NCI-H748 treated with DMSO at 0.1 percent for 48 hours (cell line): ENCODE measurements around the gene UBE2F.
"Not testable (repeated sequence)": the region's sequence is repeated elsewhere in the genome, so short reads cannot be mapped to it uniquely, and the experiment has no call there.

Source experiments
- DNase-seq: peaks from one replicate; lab custom pipeline; 2025; lab: John Stamatoyannopoulos, UW

Gene UBE2F

DNA sequence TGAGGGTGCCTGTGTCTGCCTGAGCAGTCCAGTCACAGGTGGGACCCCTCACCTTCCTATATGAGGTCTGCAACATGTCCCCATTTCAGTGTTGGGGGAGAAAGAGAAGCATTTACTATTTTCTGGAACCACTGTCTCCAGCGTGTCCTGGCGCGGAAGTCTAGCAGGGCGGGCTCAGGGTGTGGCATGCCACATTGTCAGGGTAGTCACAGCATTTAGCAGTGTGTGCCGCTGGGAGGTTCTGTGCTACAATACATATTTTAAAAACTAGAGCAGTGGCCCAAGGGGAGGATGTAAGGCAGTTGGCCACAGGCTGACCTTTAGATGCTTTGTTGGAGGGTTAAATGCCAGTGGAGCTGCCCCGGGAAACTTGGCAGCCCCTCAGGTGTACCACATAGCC lies 12.5 kb downstream of the UBE2F start:
- DNase-seq, result no peak

DNA sequence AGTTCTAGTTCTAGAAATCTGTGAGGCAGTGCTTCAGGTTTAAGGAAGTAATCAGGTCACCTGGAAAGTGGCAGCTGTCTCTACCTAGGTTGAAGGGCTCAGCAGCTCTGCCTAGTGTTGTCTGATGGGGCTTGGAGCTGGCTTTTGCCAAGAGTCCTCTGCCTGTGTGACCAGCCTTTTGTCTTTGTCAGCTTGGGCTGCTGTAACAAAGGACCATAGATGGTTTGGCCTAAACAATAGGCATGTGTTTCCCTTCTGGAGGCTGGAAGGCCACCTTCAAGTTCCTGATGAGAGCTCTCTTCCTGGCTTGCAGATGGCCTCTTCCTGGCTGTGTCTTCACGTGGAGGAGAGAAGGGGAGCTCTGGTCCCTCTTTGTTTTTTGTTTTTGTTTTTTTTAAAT lies 13.3 kb downstream of the UBE2F start:
- DNase-seq, result no peak

DNA sequence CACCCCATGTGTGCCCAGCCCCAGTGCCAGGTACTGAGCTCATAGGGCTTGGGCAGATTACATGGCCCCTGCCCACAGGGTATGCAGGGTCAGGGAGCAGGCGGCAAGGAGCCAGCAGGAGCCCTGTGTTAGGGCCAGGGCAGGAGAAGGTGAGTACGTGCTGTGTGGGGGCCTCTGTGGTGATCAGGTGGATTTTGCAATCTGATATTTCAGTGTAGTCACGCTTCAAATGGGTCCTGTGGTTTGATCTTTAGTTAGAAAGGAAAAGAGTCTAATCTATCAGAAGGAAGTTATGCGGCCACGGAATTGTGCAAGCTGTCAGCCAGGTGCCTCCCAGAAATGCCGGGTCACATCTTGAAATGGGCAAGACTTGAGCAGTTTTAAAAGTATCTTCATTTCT lies 13.9 kb downstream of the UBE2F start:
- DNase-seq, result no peak

DNA sequence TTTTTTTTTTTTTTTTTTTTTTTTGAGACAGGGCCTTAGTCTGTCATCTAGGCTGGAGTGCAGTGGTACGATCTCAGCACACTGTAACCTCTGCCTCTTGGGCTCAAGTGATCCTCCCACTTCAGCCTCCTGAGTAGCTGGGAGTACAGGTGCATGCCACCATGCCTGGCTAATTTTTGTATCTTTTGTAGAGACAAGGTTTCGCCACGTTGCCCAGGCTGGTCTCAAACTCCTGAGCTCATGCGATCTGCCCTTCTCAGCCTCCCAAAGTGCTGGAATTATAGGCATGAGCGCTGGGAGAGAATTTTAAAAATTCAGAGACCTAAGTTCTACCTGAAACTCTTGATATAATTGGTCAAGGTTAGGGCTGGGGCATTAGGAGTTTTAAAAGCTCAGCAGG lies 14.8 kb downstream of the UBE2F start:
- not testable (repeated sequence) for DNase-seq

DNA sequence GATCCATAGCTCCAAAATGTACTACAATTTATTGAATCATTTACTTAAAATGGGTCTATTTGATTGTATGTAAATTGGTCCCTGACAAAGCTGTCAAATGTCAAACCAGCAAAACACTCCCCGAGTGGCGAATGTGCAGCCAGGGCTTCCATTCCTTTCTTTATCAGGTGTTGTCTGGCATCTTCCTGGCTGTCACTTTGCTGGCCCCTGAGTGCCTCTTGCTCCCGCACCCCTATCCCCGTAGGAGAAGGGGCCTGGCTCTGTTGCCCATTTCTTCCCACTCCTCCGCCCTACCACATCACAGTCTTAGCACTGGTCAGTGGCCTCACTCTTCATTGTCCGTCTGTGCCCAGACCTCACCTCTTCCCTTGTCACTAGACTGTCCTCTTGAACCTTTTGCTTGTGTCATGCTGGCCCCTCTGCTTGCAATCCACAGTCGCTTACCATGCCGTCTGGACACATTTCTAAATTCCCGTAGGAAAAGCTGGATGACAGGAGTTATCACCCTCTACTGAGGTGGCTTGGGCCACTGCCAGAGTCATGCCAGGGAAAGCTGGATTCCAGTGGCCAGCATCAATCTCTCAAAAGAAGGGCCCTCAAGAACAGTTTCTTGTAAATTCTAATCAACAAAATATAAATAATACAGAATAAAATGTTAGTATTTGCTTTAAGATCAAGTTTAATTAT lies 15.4 kb downstream of the UBE2F start:
- no peak for DNase-seq

DNA sequence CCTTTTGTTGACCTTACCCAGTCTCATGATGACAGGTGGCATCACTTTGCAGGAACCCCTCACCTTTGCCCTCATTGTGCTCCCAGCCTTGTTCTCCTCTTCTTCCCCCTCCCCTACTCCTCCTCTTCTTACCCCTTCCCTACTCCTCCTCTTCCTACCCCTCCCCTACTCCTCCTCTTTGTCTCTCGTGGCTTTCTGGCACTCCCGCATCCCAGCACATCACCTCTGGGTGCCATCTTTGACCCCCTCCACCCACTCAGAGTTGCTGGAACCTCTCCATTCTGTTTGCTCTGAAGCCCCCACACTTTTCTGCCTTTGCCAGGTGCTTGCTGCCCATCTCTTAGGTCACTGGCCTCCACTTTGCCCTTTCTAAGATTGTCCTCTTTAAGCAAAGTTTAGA lies 17.1 kb downstream of the UBE2F start:
- no peak for DNase-seq

DNA sequence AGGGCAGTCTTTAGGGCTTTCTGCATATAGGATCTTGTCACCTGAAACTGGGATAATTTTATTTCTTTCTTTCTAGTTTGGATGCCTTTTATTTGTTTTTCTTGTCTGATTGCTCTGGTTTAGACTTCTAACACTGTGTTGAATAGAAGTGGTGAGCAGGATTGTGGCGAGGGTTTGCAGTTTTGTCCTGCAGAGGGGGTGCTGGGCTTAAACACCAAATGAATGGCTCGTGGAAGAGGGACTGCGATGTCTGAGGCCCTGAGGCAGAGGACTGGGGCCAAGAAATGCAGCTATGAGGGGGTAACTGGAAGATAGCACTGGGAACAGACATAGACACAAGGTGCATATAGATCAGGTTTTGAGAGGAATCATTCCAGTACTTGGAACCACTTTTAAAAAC lies 20.5 kb downstream of the UBE2F start:
- no peak for DNase-seq

DNA sequence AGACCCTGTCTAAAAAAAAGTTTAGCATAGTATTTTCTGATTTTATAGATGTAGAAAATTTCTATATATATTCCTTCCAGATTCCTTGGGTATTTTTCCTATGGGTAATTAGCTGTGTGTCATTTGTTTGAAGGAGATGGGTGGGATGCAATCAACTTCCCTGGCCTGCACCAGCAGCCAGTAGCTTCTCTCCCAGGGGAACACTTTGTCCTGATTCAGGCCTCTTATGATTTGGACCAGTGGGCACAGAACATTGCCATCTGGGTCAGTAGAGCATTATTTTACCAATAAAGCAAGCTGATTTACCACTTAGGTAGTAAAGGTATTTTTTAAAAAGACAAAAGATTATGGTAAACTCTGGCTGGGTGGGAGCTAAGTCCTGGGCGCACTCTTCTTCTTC lies 26.9 kb downstream of the UBE2F start:
- no peak for DNase-seq

DNA sequence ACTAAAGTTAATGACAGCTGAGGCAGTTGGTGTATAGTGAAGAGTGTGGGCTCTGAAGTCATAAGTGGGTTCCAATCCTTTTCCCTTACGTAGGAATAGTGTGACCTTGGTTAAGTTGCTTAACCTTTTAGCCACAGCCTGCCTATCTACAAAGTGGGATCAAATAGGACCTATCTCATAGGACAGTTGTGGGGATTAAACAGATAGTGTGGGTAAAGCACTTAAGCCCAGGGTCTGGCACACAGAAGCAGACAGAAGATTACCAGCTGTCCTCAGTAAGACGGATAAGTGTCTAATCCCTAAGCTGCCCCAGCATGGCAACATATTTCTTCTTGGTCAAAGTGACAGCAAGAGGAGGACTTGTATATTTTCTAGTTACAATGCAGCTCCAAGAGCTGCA lies 28.2 kb downstream of the UBE2F start:
- no peak for DNase-seq

DNA sequence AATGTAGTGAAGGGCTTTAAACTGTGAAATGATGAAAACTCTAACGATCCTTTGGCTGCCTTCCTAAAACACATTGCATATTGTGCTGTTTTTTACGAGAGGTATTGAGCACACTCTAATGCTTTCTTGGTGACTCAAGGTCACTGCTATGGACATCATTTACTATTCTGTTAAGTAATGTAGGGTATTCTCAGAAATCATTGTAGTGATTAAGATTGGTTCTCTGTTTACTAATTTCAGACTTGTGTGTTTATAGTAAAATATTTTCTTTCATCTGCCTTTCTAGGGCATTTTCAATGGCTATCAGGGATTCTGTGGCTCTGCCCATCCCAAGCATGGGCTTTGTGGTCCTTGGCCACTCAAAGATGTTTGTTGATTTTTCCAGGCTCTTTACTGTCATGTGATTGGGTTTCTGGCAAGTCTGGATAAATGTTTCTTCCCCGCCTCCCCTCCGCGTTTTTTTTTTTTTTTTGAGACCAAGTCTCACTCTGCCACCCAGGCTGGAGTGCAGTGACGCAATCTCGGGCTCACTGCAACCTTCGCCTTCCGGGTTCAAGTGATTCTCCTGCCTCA lies 29.3 kb downstream of the UBE2F start:
- DNase-seq, result no peak

DNA sequence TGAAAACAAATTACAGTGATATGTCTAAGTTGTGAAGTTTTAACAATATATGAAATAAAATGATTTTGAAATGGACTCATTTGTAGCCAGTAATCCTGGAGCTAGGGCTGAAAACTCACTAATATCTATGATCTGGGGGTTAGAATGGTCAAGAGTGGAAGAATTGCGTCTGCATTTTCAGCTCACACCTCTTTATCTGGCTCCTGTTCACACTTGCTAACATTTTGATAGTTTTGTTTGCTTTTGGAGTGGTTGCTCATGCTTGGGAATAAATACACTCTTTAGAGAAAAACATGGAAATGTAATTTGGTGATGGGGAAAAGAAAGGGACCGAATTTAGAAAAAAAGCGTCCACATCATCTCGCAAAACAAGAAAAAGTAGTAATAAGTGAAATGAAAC lies 30.7 kb downstream of the UBE2F start:
- no peak for DNase-seq

DNA sequence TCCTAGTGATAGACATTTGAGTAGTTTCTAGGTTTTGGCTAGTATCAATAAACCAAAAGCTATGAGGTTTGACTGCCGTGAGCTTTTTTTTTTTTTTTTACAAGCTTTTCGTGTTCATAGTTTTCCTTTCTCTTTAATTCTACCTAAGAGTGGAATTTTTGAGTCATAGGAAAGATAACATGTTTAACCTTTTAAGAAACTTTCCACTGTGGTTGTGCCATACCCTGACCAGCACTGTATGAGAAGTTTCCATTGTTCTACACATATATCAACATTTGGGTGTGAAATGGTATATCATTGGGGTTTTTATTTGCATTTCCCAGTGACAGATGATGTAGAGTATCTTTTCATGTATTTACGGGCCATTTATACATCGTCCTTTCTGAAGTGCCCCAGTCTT lies 31.7 kb downstream of the UBE2F start:
- no peak for DNase-seq

DNA sequence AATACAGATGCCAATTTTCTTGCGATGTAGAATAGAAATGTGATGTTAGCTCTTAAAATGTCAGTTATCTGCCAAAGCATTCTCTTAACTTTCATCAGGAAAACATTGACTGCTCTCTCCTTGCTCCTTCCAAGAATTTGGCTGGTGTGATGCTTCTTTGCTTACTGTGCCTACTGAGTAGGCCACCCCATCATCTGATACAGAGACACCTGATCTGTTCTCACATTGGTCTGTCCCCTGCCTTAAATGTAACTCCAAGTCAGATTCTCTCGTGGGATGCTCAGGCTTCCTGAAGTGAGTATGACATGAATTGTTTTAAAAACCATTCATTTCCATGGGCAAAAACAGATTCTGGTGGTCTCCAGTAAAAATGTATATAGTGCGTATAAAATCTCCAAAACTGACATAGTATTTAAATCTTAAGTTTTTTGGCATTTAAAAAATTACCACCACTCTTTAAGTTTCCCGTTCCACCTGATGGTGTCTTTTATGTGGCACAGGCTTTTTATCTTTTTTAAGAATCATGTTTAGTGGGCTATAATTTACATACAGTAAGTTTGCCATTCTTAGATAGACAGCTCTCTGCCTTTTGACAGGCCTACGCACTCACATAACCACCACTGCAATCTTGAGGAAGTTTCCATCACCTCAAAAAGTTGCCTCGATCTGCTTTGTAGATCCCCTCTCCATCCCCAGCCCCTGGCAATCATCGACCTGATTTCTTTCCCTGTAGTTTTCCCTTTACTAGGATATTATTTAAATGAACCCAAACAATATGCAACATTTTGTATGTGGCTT lies 36.6 kb downstream of the UBE2F start:
- no peak for DNase-seq

DNA sequence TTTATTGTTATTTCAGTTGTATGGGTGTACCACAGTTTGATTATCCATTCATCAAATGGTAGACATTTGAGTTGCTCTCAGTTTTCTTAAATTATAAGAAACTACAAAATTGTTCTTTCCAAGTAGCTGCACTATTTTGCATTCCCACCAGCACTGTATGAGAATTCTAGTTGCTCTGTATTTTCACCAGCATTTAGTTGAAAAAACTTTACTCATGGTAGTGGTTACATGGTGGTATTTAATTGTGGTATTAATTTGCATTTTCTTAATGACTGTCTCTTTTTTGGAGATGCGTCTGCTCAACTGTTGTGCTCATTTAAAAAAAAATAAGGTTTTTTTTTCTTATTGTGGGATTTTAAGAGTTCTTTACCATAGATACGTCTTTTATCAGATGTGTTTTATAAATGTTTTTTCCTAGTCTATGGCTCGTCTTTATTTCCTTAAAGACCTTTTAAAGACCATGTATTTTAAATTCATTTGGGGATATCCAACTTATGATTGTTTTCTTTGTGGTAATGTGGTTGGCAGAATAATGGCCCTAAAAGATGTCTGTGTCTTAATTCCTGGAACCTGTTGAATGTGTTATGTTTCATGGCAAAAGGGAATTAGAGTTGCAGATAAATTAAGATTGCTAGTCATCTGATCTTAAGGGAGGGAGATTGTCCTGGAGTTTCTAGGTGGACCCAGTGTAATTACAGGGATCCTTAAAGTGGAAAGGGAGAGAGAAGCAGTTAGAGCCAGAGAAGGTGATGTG lies 37.4 kb downstream of the UBE2F start:
- no peak for DNase-seq

DNA sequence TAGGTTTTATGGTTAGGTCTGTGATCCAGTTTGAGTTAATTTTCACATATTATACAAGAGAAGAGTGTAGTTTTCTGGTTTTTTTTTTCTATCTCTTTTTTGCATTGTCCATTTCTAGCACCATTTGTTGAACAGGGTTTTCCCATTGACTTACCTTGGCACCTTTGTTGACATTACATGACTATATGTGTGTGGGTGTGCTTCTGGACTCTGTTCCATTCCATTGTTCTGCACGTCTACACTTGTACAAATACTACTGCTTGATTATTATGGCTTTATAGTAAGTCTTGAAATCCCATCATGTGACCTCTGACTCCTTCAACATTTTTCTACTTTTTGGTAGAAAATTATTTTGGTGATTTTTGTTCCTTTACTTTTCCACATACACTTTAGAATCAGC lies 38.7 kb downstream of the UBE2F start:
- DNase-seq, result no peak

DNA sequence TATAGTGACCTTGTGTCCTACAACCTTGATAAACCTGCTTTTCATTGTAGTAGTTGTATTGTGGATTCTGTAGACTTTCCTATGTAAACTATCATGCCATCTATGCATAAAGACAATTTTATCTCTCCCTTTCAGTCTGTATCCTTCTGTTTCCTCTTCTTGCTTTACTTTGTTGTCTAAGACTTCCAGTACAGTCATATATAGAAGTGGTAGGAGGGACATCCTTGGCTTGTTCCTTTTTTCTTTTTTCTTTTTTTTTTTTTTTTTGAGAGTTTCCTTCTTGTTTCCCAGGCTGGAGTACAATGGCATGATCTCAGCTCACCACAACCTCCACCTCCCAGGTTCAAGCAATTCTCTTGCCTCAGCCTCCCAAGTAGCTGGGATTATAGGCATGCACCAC lies 39.7 kb downstream of the UBE2F start:
- no peak for DNase-seq

DNA sequence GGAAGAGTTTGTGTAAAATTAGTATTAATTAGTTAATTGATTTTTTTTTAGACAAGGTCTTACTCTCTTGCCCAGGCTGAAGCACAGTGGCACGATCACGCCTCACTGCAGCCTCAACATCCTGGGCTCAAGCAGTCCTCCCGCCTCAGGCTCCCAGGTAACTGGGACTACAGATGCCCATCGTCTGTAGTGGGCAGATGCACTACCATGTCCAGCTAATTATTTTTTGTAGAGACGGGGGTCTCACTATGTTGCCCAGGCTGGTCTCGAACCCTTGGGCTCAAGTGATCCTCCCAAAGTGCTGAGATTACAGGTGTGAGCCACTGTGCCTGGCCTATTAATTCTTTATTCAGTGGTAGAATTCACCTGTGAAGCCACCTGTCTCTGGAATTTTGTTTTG lies 41.1 kb downstream of the UBE2F start:
- DNase-seq, result no peak

DNA sequence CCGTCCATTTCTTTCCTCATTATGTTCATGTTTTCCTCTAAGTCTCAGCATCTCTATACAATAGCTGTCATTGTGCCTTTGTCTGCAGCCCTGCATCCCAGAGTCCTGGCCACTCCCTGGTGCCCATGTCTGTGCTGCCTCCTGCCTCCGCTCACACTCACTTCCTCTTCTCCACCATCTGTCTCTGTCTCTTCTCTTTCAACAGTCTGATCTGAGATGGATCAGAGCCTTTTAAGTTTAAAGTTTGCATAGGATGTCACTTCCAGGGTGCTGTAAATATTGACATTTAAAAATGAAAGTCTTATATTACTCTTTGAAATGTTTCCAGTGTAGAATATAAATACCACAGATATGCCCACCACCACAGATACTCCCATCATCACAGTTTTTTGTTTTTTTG lies 42.7 kb downstream of the UBE2F start:
- DNase-seq, result no peak

DNA sequence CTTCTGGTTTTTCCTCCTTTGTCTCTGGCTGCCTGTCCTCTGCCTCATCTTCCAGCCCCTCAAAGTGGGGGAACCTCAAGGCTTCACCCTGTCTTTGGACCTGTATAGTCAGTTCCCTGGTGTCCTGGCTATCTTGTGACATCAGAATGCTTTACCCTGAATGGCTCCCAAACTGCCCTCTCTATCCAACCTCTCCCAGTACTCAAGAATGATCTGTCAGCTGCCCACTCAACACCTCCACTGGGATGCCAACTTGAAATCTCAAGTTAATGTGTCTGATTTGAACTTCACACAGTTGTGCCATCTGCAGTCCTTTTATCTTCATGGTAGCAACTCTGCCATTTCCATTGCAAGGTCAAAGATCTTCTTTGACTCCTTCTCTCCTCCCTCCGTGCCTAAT lies 43.8 kb downstream of the UBE2F start:
- DNase-seq, result no peak

DNA sequence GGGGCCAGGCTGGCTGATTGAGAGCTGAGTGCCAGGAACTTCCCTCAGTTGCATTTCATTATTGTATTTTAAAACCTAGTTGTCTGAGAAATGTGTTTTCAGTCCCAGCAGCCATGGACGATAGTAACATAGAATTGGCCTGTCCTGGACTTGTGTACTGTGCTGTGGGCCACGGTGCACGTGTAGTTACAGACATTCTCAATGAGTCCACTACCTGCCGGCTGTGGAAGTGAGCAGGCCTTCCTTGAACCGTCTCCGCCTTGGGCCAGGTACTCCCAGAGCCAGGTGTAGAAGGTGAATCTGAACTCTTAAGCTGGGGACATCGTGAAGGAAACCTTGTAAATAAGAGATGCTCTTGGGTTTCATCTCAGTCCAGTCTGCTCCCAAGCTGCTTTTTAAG lies 47.0 kb downstream of the UBE2F start:
- DNase-seq, result no peak

DNA sequence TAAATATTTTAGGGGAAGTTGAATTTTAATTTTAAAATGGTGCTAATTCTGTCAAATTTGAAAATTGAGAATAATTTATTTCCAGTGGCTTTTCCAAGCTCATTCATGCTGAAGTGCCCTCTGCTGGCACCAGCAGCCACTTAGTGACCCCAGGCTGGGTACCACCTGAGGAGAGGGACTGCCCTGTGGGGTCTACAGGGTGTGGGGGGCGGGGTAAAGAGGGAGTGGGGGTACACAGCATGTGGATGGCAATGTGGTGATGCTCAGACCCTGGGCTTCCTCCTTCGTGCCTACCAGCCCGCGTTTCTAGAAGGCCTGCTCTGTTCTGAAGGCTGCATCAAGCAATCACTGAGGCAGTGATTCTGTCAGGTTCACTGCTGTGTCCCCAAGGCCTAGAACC lies 48.9 kb downstream of the UBE2F start:
- DNase-seq, result no peak

DNA sequence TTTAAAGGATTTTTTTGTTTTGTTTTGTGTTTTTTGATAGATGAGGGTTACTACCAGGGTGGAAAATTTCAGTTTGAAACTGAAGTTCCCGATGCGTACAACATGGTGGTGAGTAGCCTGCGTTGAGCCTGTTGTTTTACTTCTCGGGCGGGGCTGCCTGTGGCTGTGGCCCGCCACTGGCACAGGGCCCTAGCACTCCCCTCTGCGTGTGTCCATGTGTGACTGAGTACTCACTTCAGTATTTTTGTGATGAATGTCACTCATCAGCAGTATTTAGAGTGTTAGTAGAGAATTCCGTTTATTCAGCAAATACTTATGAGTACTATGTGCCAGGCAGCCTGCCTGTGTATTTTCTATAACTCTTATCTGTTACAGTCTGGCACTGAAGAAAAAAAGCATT lies 49.7 kb downstream of the UBE2F start:
- no peak for DNase-seq

DNA sequence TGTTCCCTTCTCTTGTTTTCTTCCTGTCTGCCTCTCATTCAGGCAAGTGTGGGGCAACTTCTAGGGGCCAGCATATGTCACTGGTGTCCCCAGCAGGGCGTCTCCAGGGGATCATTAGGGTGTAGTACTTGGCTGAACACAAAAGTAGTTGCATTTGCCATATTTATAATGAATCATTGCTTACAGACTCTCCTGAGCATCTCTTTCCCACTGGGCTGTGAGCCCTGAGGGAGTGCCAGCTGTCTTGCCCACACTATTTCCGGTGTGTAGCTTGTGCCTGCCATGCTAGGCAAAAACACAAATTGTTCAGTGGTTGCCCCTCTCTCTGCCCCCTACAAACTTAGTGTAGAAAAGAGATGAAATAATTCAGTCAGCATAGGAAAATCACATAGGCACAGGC lies 53.1 kb downstream of the UBE2F start:
- no peak for DNase-seq
